ENCODE results near the gene TMCO4.
"Not testable (repeated sequence)": the region's sequence is repeated elsewhere in the genome, so short reads cannot be mapped to it uniquely, and the experiment has no call there.

The TMCO4 gene

GRCh38 chr1:19637606-19638005, 162.1 kb downstream of the TMCO4 start:
- DNase-seq (ENCODE audit: low spot score), result no peak

- not testable (repeated sequence) for DNase-seq (ENCODE audit: low spot score)
Observed at GRCh38 chr1:19636749-19637148, 163.0 kb downstream of the TMCO4 start.

GRCh38 chr1:19636065-19636464, 163.7 kb downstream of the TMCO4 start:
- no peak for DNase-seq (ENCODE audit: low spot score)

GRCh38 chr1:19635646-19636045, 164.1 kb downstream of the TMCO4 start:
- DNase-seq (ENCODE audit: low spot score), result no peak

- DNase-seq (ENCODE audit: low spot score), result not testable (repeated sequence)
Observed at GRCh38 chr1:19635064-19635463, 164.7 kb downstream of the TMCO4 start.

DNA sequence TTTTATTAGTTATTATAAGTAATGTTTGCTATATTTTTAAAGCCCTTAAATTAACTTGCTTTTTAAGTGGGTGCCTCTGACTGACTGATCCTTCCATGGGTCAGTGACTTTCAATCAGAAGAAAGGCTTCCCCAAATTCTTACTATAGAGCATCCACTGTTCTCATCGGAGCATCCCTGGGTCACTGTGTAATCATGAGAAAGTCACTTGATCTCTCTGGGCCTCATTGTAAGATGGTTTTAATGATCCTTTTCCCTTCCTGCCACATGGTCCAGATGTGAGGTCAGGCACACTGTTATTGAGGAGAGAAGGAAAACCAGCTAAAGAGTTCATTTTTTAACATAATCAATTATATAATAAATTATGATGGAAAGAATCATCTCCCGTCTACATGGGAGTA, 166.6 kb downstream of the TMCO4 start:
- DNase-seq (ENCODE audit: low spot score), result no peak

Measured in SW480 (cell line).